Stimulated activated naive CD4-positive, alpha-beta T cell treated with Interleukin-2 at 50 U/mL for 16 hours (primary cell): ENCODE data around the gene CALM3.
A peak's percentile ranks its signal among the peaks of the same experiment; 100 is the strongest.

Experiments used
- DNase-seq: peaks from one replicate; lab custom pipeline; 2025; lab: John Stamatoyannopoulos, UW

The CALM3 gene

DNA sequence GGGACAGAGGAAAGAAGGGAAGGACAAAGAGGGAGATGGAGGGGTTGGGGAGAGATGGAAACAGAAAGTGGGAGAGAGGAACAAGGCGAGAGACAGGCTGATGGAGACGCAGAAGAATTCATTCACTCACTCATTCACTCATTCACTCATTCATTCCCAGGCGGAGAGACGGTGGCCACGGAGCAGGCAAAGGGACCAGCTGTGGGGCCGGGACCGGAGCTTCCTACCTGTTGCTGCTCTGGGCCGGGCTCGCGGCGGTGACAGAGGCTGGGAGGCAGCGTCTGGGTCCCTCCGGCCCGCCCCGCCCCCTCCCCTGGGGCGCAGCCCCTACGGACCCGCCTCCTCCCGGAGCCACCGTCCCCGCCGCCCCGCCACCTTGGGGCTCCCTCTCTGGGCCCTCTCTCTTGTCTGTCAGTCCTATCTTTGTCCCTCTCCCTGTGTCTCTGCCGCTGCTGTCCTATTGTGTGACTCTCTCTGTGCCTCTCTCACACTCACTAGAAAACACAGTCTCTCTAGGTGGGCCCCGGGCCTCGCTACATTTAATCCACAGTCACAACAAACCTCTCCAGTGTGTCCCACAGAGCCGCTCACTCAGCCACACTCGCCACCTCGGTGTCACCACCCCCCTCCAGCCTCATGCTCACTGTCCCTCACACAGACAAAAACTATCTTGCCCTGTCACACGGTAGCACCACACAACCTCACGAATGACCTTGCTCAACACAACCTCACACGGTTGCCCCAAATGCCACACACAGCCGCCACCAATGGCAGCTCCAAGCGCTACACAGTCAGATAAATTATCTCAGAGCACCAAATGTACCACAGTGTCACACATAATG lies 35.0 kb downstream of the CALM3 start, which contains the start of gene GNG8:
Gene GNG8 (minus strand): TSS at position 283 of the 842 bp plus-strand sequence. CDS start 1,520 bp downstream, outside the sequence.
- DNase-seq = peak; percentile 21

DNA sequence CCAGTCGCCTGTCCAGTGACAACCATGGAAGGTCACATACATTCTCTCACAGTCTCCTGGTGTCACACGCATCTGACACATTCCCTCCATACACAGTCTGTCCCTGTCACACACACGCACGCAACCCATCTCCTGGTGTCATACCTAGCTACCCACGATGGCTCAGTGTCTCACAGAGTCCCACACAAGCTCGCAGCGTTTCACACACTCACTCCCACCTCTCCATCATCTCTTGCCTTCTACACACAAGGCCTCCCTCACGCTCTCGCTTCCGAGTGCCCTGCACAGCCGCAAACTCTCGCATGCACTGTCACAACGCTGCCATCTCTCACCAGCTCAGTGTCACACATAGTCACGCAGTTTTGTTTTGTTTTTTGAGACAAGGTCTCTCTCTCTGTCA lies 36.1 kb downstream of the CALM3 start:
- DNase-seq = no peak

DNA sequence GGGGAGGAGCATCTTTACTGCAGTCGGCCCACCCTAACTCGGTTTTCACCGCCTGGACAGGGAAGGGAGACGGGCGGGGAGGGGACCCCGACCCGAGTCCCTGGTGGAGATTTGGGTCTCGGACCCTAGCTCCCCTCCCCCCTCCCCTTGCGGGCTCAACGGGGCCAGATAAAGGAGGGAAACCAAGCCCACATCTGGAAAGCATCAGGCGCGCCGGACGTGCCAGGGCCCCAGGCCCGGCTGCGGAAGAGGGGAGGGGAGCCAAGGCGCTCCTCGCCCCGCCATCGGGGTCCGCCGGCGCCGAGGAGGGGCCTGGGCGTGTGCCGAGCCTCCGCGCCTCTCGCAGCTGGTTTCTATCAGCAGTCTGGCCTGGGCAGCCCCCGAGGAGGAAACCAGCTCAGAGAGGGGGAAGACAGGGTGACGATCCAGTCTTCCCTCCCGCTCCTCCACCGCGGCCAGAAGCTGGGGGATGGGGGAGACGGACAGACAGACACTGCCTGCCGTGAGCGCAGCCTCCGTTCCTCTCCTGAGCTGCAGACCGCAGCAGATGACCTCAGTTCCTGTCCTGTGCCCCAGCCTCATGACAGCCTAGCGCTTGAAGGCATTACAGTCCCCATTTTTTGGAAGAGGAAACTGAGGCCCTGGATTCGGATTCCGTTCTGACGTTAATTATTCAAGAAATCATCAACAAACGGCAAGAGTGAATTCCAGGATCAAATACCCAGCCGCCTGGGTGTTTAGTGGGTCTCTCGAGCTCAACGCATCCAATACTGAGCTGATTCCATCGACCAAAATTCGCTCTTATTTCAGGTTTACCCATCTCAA lies 38.4 kb downstream of the CALM3 start:
- DNase-seq = no peak

DNA sequence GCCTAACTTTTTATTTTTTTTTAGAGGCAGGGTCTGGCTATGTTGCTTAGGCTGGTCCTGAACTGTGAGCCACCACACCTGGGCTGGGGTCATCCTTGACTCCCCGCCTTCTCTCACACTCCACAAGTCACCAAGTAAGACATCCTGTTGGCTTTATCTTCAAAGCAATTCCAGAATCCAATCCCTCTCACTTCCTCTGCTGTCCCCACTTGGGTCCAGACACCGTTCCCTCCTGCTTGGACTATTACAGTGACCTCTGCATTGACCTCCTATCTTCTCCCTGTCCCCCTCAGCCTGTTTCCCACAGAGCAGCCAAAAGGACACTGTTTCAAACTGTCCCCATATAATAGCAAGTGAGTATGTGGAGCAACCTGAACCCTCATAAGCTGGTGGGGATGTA lies 39.5 kb downstream of the CALM3 start:
- DNase-seq = no peak

DNA sequence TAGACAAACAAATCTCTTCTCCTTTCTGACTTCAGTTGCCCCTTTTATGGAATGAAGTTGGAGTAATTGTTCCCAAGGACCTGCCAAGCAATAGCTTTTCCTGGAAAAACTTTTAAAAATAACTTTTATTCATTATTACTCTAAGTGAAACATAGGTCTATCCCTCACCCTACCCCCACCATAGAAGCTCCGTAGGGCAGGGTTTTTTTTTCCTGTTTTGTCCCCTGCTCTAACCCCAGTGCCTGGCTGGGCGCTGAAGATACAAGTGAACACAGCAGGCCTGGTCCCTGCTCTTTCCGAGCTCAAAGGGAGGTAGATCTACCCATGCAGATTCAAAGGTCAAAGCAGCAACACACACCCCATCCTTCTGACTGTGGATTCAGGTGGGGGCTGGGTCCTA lies 43.6 kb downstream of the CALM3 start:
- DNase-seq = no peak

DNA sequence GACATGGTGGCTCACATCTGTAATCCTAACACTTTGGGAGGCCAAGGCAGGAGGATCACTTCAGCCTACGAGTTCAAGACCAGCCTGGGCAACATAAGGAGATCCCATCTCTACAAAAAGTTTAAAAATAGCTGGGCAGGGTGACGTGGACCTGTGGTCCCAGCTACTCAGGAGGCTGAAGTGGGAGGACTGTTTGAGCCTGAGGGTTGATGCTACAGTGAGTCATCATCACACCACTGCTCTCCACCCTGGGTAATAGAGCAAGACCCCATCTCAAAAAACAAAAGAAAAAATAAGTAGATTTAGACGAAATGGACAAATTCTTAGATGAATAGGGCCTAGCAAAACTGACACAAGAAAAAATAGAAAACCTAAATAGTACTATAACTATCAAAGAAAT lies 45.3 kb downstream of the CALM3 start:
- DNase-seq = no peak

DNA sequence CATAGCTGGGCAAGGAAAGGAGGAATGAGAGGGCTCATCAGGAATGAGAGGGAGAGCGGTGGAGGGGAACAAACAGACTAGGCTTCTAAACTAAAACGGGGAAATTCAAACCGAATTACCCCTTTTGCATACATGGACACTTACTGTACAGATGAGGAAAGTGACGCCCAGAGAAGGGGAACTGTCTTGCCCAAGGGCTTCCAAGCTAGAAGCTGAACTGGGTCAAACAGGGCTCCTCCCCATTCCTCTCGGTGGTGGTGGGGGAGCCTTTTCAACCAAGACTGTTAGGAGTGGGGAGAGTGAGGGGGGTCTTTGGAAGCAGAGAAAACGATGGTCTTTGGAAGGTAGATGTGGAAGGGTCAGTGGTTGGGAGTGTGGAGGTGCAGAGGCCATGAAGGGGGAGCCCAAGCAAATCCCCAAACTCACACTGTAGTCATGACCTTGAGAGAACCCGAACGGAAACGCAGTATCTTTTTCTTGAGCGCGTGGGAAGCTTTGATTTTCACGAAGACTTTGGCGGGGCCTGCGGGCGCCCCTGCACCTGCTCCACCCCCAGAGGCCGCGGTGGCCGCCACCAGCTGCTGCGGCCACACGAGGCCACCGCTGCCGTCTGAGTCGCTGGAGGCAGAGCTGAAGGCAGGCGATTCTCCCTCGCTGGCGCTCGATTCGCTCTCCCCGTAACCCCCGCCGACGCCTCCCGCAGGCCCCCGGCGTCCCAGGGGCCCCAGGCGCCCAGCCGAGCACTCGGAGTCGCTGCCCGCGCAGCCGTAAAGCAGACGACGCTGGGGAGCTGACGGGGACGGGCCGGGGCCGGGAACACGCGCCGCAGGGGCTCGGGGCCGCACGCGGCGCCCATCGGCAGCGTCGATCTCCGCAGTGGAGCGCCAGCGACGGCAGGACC lies 47.2 kb downstream of the CALM3 start:
- DNase-seq = no peak

DNA sequence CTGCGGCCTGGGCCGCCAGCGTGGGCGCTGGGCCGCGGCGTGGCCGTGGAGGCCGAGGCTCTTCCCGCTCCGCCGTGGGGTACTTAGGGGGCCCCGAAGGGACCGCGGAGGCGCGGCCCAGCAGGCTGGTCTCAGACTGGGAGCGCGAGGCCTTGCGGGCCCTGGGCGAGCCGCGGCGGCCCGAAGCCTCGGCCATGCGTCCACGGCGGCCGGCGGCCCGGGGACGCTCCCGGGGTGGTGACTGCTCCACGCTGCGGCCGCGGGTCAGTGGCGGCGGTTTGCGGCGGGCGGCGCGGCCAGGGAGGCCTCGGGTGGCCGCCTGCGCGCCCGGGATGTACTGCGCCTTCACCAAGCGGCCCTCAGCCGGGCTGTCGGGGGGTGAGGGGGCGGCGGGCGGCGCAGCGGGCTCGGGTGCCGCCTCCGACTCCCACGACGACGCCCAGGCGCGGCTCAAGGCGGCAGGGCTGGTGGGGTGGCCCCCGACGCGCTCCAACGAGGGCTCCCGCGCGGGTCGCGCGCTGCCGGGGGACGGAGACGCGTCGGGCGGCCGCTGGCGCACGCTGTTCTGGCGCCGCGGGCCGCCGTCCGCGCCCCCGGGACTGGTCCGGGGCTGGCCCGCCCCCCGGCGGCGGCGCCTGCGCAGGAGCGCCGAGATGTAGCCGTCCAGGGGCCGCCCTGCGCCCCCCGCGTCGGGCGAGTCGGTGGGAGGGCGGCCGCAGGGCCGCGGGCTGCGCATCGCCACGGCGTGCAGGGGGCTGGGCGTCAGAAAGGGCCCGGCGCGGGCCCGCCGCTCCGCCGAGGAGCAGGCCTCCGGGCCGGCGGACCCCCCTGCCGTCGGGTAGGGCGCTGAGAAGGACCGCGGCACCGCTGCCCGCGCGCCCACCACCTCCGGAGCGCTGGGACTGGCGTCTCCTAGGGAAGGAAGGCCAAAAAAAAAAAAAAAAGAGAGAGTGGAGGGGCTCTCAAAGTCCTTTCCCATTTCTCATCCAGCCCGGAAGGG lies 48.1 kb downstream of the CALM3 start:
- no peak for DNase-seq

DNA sequence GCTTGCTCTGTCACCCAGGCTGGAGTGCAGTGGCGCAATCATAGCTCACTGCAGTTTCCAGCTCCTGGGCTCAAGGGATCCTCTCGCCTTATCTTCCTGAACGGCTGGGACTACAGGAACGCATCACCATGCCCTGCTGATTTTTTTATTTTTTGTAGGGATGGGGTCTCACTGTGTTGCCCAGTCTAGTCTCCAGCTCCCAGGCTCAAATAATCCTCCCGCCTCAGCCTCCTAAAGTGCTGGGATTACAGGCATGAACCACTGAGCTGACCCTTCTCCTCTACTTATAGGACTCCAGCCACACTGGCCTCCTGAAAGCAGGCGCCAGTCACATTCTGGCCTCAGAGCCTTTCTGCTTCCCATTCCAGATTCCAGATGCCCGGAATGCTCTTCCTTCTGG lies 49.3 kb downstream of the CALM3 start:
- no peak for DNase-seq

DNA sequence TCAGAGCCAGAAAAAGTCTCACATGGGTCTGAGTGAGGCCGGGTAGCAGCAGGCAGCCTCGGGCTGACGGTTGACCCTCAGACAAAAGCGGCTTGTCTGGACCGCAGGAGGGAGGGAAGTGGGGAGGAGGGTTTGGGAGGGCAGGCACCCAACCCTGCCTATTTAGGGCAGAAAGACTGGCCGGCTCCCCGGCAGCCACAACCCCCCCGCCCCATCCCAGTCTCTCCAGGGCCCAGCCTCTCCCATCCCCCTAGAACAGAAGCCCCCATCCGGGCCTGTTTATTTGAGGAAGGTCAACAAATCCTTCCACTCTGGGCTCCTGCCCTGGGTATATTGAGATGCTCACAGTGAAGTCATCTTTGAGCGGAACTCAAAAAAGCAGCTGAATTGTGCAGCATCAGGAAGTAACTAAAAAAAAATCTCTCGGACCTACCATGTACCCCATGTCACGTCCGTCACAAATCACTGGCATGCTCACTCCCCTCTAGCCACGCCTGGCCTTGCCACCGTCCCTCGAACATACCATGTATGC lies 53.6 kb downstream of the CALM3 start:
- DNase-seq = no peak

DNA sequence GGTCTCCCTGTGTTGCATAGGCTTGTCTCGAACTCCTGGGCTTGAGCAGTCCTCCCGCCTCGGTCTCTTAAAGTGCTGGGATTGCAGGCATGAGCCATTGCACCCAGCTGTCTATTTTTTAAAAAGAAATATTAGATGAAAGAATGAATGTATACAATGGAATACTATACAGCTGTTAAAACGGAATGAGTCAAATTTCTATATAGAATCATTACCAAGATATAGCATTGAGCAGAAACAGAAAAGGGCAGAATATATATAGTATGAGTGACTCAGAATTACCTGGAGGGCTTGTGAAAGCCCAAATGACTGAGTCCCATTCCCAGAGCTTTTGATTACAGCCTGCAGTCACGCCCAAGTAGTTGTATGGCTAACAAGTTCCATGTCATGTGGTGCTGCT lies 55.4 kb downstream of the CALM3 start:
- no peak for DNase-seq

DNA sequence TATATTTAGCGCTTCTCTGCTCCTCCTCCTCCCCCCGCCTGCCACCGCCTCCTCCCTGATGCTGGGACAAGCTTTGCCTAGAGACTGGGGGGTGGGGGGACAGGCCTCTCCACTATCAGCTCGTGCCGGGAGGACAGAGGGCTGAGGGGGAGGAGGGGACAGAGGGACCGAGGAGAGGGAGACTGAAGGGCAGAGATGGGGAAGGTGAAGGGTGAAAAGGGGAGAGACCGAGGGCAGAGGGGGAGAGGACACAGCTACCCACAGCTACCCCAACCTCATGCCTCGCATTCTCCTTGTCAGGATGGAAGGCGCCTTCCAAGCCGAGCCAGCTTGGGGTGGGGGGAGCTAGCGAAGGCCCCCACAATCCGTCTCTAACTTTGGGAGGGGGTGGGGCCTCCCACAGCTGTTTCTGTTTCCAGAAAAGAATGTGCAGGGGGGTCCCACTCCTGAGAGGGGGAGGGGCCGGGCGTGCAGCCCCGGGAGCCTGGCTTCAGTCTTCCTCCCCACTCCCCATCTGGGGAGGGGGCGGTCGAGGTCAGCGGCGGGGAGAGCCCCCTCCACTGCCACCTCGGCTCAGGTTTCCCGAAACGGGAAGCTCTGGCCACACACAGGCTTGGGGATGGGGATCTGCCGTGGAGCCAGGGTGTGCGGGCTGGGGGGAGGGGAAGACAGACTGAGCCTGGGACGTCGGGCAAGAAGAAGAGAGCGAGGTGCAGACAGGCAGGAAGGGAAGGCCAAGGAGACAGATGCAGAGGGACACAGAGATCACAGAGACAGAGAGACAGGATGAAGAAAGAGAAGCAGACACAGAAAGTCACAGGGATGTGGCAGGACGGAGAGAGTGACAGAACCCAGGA lies 58.2 kb downstream of the CALM3 start:
- no peak for DNase-seq

DNA sequence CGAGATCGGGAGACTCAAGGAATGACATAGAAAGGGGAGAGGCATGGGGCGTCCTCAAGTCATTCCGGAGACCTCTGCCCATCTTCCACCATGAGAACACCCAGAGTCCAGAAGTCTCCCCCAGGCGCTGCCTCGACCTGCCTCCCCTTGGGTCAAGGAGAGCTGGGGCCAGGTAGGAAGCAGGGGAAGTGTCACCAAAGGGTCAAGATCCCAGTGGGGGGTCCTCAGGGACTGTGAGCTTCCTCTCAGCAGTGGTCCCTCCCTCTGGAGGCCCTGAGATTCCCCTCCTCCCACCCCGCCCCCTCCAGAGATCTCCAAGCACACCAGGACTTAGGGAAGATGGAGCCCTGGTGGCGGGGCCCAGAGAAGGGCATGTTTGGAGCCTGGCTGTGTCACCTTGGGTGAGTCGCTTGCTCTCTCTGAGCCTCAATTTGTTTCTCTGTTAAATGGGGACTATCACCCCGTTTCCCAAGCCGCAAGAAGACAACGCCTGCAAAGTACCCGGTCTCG lies 58.9 kb downstream of the CALM3 start:
- DNase-seq = no peak
